ENCODE data around the gene RIMS4. TPM values are rescaled to one million over a fixed set of nuclear protein-coding genes. Genes with fewer than 3 reads are reported as not detected.
A peak's percentile ranks its signal among the peaks of the same experiment; 100 is the strongest.

Gene RIMS4
- total and polyA plus RNA-seq, 2 of the 8 experiments (the other 6 are each of a cell fraction or from before 2014, with no cell fraction given): 13.3 to 44.2 TPM

DNA sequence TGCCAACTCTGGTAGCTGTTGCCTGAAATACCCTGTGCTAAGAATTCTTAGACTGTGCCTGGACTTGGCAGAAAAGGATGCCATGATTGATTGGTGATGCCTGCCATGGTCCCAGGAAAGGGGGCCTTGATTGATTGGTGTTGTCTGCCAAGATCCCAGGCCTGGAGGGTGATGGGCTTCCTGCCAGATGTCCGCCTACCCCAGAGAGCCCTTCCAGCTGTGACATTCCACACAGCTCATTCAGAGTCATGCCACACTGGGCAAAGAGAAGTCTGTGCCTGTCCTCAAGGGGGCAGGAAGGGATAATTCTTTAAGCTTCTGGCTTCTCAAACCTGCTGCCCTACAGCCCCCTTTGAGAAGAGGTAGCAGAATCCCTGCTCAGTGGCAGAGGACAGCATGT lies 24.6 kb downstream of the RIMS4 start:
- FAIRE-seq: peak; percentile 92
- WGBS, 2 experiments (ENCODE audit: extremely low coverage in 1 of 2, insufficient coverage in 1 of 2, insufficient read length in 1 of 2, insufficient replicate concordance in 2 of 2, low coverage in 1 of 2, low lambda C conversion rate in 2 of 2, missing lambda C conversion rate in 1 of 2): 33% methylated on average over 1 of the region's 1 CpG; no CpG with 5 or more reads in 1 of the 2 experiments
- H2BK12ac ChIP-seq (ENCODE audit: low read depth, low read length): peak overlapping the region; percentile 42; the same call in 1 of the 2 replicates
- H3K27ac ChIP-seq (ENCODE audit: low read depth, low read length): no peak overlapping the region
- H3K23ac ChIP-seq (ENCODE audit: insufficient read length): no peak overlapping the region
- no peak overlapping the region for H3K9ac ChIP-seq (replicated peaks in 1 of 4; ENCODE audit: extremely low read depth in 1 of 4, low read depth in 3 of 4, low read length in 3 of 4)
- H2AFZ ChIP-seq (ENCODE audit: low read length): no peak overlapping the region
- H3K9me3 ChIP-seq (ENCODE audit: insufficient read depth in 2 of 2, low read depth in 1 of 2, low read length in 1 of 2): no peaks in the 10 kb centered on the region
- no peak overlapping the region for H2BK20ac ChIP-seq (ENCODE audit: low read length)
- H2BK15ac ChIP-seq (ENCODE audit: low read length): no peak overlapping the region
- H2BK5ac ChIP-seq (ENCODE audit: low read depth, low read length): peak overlapping the region; percentile 8; the same call in 1 of the 2 replicates
- peak overlapping the region; percentile 32 to 41; a peak in 2 of 4 replicates for H3K4me2 ChIP-seq (ENCODE audit: insufficient read depth in 1 of 2, low read depth in 2 of 2, low read length in 2 of 2)
- peak; percentile 57 to 59 for DNase-seq (ENCODE audit: low read depth in 1 of 2, low spot score in 2 of 2)
- H3K23me2 ChIP-seq (ENCODE audit: low read depth, low read length): no peaks in the 10 kb centered on the region
- H3K27me3 ChIP-seq (replicated peaks in 1 of 4; ENCODE audit: control insufficient read depth in 3 of 4, extremely low read depth in 1 of 4, insufficient read depth in 3 of 4, low read length in 3 of 4): no peaks in the 10 kb centered on the region
- peaks cover 9% of the 10 kb centered on the region; the same call in 1 of the 2 replicates for H3K79me1 ChIP-seq (ENCODE audit: low read depth, low read length)
- no peak overlapping the region for H3K14ac ChIP-seq (ENCODE audit: insufficient read length)
- peaks cover 4 to 18% of the 10 kb centered on the region in 2 experiments for H4K20me1 ChIP-seq (replicated peaks in 1 of 2; ENCODE audit: control insufficient read depth in 1 of 2, insufficient read depth in 2 of 2, low read length in 2 of 2)
- ChIA-PET CTCF (ENCODE audit: partially characterized antibody) (interaction anchor here (0.6 to 11.1 kb wide), 27 partner anchors 9 to 156 kb away, joined by 3 to 170 read pairs (median 4); partner anchors contain the start of gene KCNK15), POLR2A (ENCODE audit: partially characterized antibody) (interaction anchor here (1.1 to 1.7 kb wide), 6 partner anchors 10 to 125 kb away, joined by 3 to 5 read pairs (median 4); partner anchors contain the start of gene YWHAB)
- no peak overlapping the region for H2BK120ac ChIP-seq (replicated peaks; ENCODE audit: low read depth, low read length)
- H4K8ac ChIP-seq (ENCODE audit: extremely low read depth, insufficient read depth, low read length): no peak overlapping the region
- peaks cover 0 to 8% of the 10 kb centered on the region in 2 experiments; a peak in 2 of 4 replicates for H3K79me2 ChIP-seq (ENCODE audit: control insufficient read depth in 1 of 2, insufficient read depth in 2 of 2, low read length in 2 of 2)
- H3K4me3 ChIP-seq (ENCODE audit: extremely low read depth in 1 of 4, insufficient read depth in 2 of 4, low read depth in 3 of 4, low read length in 4 of 4): no peak overlapping the region
- no peak overlapping the region for H3K56ac ChIP-seq (replicated peaks; ENCODE audit: insufficient read length, low read depth, low read length)
- peak overlapping the region; percentile 29 for H4K91ac ChIP-seq (replicated peaks; ENCODE audit: insufficient read length, low read length)
- H3K36me3 ChIP-seq (ENCODE audit: control insufficient read depth in 2 of 4, insufficient read depth in 4 of 4, low read length in 3 of 4): no peaks in the 10 kb centered on the region
- peaks cover 12 to 19% (median 17%) of the 10 kb centered on the region in 4 experiments for H3K4me1 ChIP-seq (replicated peaks in 1 of 4; ENCODE audit: control insufficient read depth in 3 of 4, insufficient read depth in 4 of 4, low read length in 3 of 4)
- H3K4ac ChIP-seq (replicated peaks; ENCODE audit: insufficient read length, low read depth, low read length): no peak overlapping the region
- 0 out of 2 replicates have a peak overlapping the region, but pooled peaks have one; percentile 63 for H3K18ac ChIP-seq (ENCODE audit: extremely low read depth, low read length)
- no peak overlapping the region for H2AK5ac ChIP-seq (ENCODE audit: low read depth, low read length)
- no peak overlapping the region for H4K5ac ChIP-seq (ENCODE audit: insufficient read length, low read depth, low read length)
- TF ChIP-seq BACH1 (IDR thresholded peaks at IDR 0.05; ENCODE audit: low read length) (no peak), GTF2F1 (IDR thresholded peaks at IDR 0.05; ENCODE audit: borderline replicate concordance, low read depth, low read length) (no peak), PHF8 (conservative IDR thresholded peaks at IDR 0.05; ENCODE audit: low read depth, low read length) (no peak), BRCA1 (IDR thresholded peaks at IDR 0.05; ENCODE audit: low read depth, low read length) (no peak), EP300 (IDR thresholded peaks at IDR 0.05; ENCODE audit: borderline replicate concordance in 1 of 2, low read depth in 2 of 2, low read length in 2 of 2) (no peak), JUN (IDR thresholded peaks at IDR 0.05; ENCODE audit: low read depth, low read length) (no peak), SIX5 (IDR thresholded peaks at IDR 0.05; ENCODE audit: low read depth, low read length) (no peak), TAF7 (optimal IDR thresholded peaks at IDR 0.05; ENCODE audit: borderline replicate concordance, low read depth, low read length) (no peak), TAF1 (IDR thresholded peaks at IDR 0.05; ENCODE audit: low read depth, low read length) (no peak), FOSL1 (IDR thresholded peaks at IDR 0.05; ENCODE audit: insufficient read depth, low read depth, low read length) (no peak), TBP (IDR thresholded peaks at IDR 0.05; ENCODE audit: low read depth, low read length) (no peak; the same call in 1 of the 2 replicates)
- TF ChIP-seq, protein P1, sequence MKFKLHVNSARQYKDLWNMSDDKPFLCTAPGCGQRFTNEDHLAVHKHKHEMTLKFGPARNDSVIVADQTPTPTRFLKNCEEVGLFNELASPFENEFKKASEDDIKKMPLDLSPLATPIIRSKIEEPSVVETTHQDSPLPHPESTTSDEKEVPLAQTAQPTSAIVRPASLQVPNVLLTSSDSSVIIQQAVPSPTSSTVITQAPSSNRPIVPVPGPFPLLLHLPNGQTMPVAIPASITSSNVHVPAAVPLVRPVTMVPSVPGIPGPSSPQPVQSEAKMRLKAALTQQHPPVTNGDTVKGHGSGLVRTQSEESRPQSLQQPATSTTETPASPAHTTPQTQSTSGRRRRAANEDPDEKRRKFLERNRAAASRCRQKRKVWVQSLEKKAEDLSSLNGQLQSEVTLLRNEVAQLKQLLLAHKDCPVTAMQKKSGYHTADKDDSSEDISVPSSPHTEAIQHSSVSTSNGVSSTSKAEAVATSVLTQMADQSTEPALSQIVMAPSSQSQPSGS (IDR thresholded peaks at IDR 0.05; ENCODE audit: low read length): no peak

Measured in H1 (cell line).